IMR-90 (cell line): ENCODE measurements around the gene C1QTNF5. TPM values are rescaled to one million over a fixed set of nuclear protein-coding genes. Genes with fewer than 3 reads are reported as not detected.

Experiments
- ATAC-seq: fragments of 200-7000 bp; cut with Tn5 transposase; 2 replicates; pipeline ENCODE4 v1.9.1; 2020; ENCODE audit warnings: low read depth, mild to moderate bottlenecking, moderate library complexity
- BruUV-seq: library from RNA; stranded (reverse); fragments of 400-500 nt; replicated peaks from 2 replicates; lab custom pipeline; 2021; lab: Mats Ljungman, UMichigan
- CTCF ChIA-PET: fragments of 300-600 bp; formaldehyde crosslinking; extraction: SDS; loops from one replicate; lab custom pipeline; 2021; ENCODE audit warnings: antibody characterized with exemption; lab: Yijun Ruan, JAX
- POLR2A ChIA-PET: fragments of 300-600 bp; sonication (Branson Sonifier 250); formaldehyde crosslinking; loops from one replicate; lab custom pipeline; 2022; ENCODE audit warnings: antibody characterized with exemption; ENCODE audit not compliant: unreplicated experiment; lab: Charles Lee
- DNase-seq: peaks from one replicate; pipeline ENCODE4 v3.0.0; 2013
- H2AFZ ChIP-seq: replicated peaks from 2 replicates; pipeline ENCODE3; 2013; ENCODE audit warnings: low read length, mild to moderate bottlenecking; ENCODE audit not compliant: poor library complexity
- H2AK5ac ChIP-seq: 2 replicates; pipeline ENCODE4 v1.6.1; 2013; ENCODE audit warnings: low read depth, low read length, inconsistent platforms
- H2AK9ac ChIP-seq: replicated peaks from 2 replicates; pipeline ENCODE3; 2013; ENCODE audit warnings: mild to moderate bottlenecking, low read depth, low read length, moderate library complexity; ENCODE audit not compliant: poor library complexity
- H2BK120ac ChIP-seq: 2 replicates; pipeline ENCODE4 v1.6.1; 2013; ENCODE audit warnings: low read depth, low read length, inconsistent platforms
- H2BK15ac ChIP-seq: 3 replicates; pipeline ENCODE4 v1.6.1; 2013; ENCODE audit warnings: low read depth, low read length, inconsistent platforms
- H2BK20ac ChIP-seq: 2 replicates; pipeline ENCODE4 v1.6.1; 2013; ENCODE audit warnings: low read depth, mild to moderate bottlenecking, inconsistent platforms, low read length, moderate library complexity
- H2BK5ac ChIP-seq: 2 replicates; pipeline ENCODE4 v1.6.1; 2013; ENCODE audit warnings: mild to moderate bottlenecking, low read depth, low read length, inconsistent platforms; ENCODE audit not compliant: poor library complexity, severe bottlenecking
- H3K14ac ChIP-seq: replicated peaks from 2 replicates; pipeline ENCODE4 v1.6.1; 2013; ENCODE audit warnings: low read depth, low read length, inconsistent platforms
- H3K18ac ChIP-seq: 2 replicates; pipeline ENCODE4 v1.6.1; 2013; ENCODE audit warnings: low read depth, low read length, control low read depth
- H3K23ac ChIP-seq: 2 replicates; pipeline ENCODE4 v1.6.1; 2013; ENCODE audit warnings: low read depth, low read length, inconsistent platforms
- H3K27ac ChIP-seq: 2 replicates; pipeline ENCODE4 v1.5.1; 2013; ENCODE audit warnings: mild to moderate bottlenecking, control low read depth, low read length; ENCODE audit not compliant: insufficient read depth
- H3K27me3 ChIP-seq: 2 replicates; pipeline ENCODE4 v1.6.1; 2013; ENCODE audit warnings: low read length; ENCODE audit not compliant: control insufficient read depth, insufficient read depth
- H3K36me3 ChIP-seq: 2 replicates; pipeline ENCODE4 v1.6.1; 2013; ENCODE audit warnings: low read length, mixed read lengths; ENCODE audit not compliant: control insufficient read depth, insufficient read depth
- H3K4ac ChIP-seq: 2 replicates; pipeline ENCODE4 v1.6.1; 2013; ENCODE audit warnings: low read depth, low read length, inconsistent platforms
- H3K4me1 ChIP-seq: 2 replicates; pipeline ENCODE4 v1.6.1; 2013; ENCODE audit warnings: low read length, mixed read lengths; ENCODE audit not compliant: control insufficient read depth, insufficient read depth
- H3K4me2 ChIP-seq: 2 replicates; pipeline ENCODE4 v1.6.1; 2013; ENCODE audit warnings: low read depth, mild to moderate bottlenecking, control low read depth, low read length, moderate library complexity
- H3K4me3 ChIP-seq: 2 replicates; pipeline ENCODE4 v1.5.1; 2013; ENCODE audit warnings: low read depth, mild to moderate bottlenecking, control low read depth, low read length, moderate library complexity; ENCODE audit not compliant: insufficient read depth
- H3K56ac ChIP-seq: 2 replicates; pipeline ENCODE4 v1.6.1; 2013; ENCODE audit warnings: low read length, inconsistent platforms; ENCODE audit not compliant: insufficient read depth; ENCODE audit errors: extremely low read depth
- H3K79me1 ChIP-seq, 2 experiments: 2 replicates each; pipeline ENCODE4 v1.6.1; 2013; ENCODE audit warnings: low read length in 2 of 2, inconsistent platforms in 1 of 2, low read depth in 1 of 2
- H3K9ac ChIP-seq: 2 replicates; pipeline ENCODE4 v1.6.1; 2013; ENCODE audit warnings: low read depth, low read length, control low read depth
- H3K9me1 ChIP-seq: 2 replicates; pipeline ENCODE4 v1.6.1; 2013; ENCODE audit warnings: low read length, inconsistent platforms; ENCODE audit not compliant: insufficient read depth
- H3K9me3 ChIP-seq: 2 replicates; pipeline ENCODE4 v1.6.1; 2013; ENCODE audit warnings: low read length; ENCODE audit not compliant: control insufficient read depth, insufficient read depth
- H4K20me1 ChIP-seq: 2 replicates; pipeline ENCODE4 v1.6.1; 2013; ENCODE audit warnings: low read length, inconsistent platforms; ENCODE audit not compliant: insufficient read depth
- H4K5ac ChIP-seq: 2 replicates; pipeline ENCODE4 v1.6.1; 2013; ENCODE audit warnings: mild to moderate bottlenecking, low read depth, low read length, control low read depth
- H4K8ac ChIP-seq, 2 experiments: 2 replicates each; pipeline ENCODE4 v1.6.1; 2013; ENCODE audit warnings: low read depth in 2 of 2, low read length in 2 of 2, control low read depth in 1 of 2, inconsistent platforms in 1 of 2
- H4K91ac ChIP-seq: 2 replicates; pipeline ENCODE4 v1.6.1; 2013; ENCODE audit warnings: low read depth, low read length, inconsistent platforms; ENCODE audit not compliant: insufficient read depth
- BHLHE40 ChIP-seq: fragments of 150-350 bp; IDR thresholded peaks from 2 replicates; pipeline ENCODE4 v1.6.1; 2016; ENCODE audit warnings: mild to moderate bottlenecking, low read depth, low read length
- CEBPB ChIP-seq: IDR thresholded peaks from 2 replicates; pipeline ENCODE4 v1.6.1; 2012; ENCODE audit warnings: low read depth, low read length, improper control_type of control experiment
- CHD1 ChIP-seq: IDR thresholded peaks from 2 replicates; pipeline ENCODE4 v1.6.1; 2012; ENCODE audit warnings: low read depth, low read length, improper control_type of control experiment
- FOS ChIP-seq: fragments of 150-350 bp; IDR thresholded peaks from 2 replicates; pipeline ENCODE4 v1.6.1; 2016; ENCODE audit warnings: low read depth, low read length
- MAFK ChIP-seq: IDR thresholded peaks from 2 replicates; pipeline ENCODE4 v1.6.1; 2012; ENCODE audit warnings: low read depth, low read length, improper control_type of control experiment
- MAZ ChIP-seq: IDR thresholded peaks from 2 replicates; pipeline ENCODE4 v1.6.1; 2012; ENCODE audit warnings: low read depth, mild to moderate bottlenecking, low read length, improper control_type of control experiment, moderate library complexity, borderline replicate concordance
- MXI1 ChIP-seq: IDR thresholded peaks from 2 replicates; pipeline ENCODE4 v1.6.1; 2012; ENCODE audit warnings: low read depth, mild to moderate bottlenecking, low read length, moderate library complexity, borderline replicate concordance
- NFE2L2 ChIP-seq: fragments of 150-350 bp; IDR thresholded peaks from 2 replicates; pipeline ENCODE4 v1.6.1; 2016; ENCODE audit warnings: low read depth, mild to moderate bottlenecking, low read length
- POLR2A ChIP-seq: IDR thresholded peaks from 2 replicates; pipeline ENCODE4 v1.6.1; 2012; ENCODE audit warnings: mild to moderate bottlenecking, low read depth, low read length
- RAD21 ChIP-seq: IDR thresholded peaks from 2 replicates; pipeline ENCODE4 v1.6.1; 2012; ENCODE audit warnings: low read length, improper control_type of control experiment
- RCOR1 ChIP-seq: IDR thresholded peaks from 2 replicates; pipeline ENCODE4 v1.6.1; 2012; ENCODE audit warnings: mild to moderate bottlenecking, low read length, improper control_type of control experiment; ENCODE audit not compliant: insufficient replicate concordance
- RFX5 ChIP-seq: IDR thresholded peaks from 2 replicates; pipeline ENCODE4 v1.8.0; 2012; ENCODE audit warnings: low read depth, mild to moderate bottlenecking, low read length, moderate library complexity
- SMC3 ChIP-seq: fragments of 150-350 bp; IDR thresholded peaks from 2 replicates; pipeline ENCODE4 v1.6.1; 2016; ENCODE audit warnings: low read depth, mild to moderate bottlenecking, antibody characterized with exemption, low read length, moderate library complexity
- WGBS, 2 experiments: methylation state at CpG; one replicate each; pipeline versions ENCODE4 v1.1.5 to v1.1.7; 2013; ENCODE audit warnings: missing lambda C conversion rate in 2 of 2; ENCODE audit not compliant: insufficient read length in 1 of 2; ENCODE audit errors: extremely low coverage in 2 of 2; 5-methylcytosine and 5-hydroxymethylcytosine counted together
- dilution Hi-C: fragments of 300-500 bp; cut with HindIII; formaldehyde crosslinking; loops from one replicate; pipeline ENCODE4 v1.14.3; 2018; ENCODE audit warnings: low sequenced_read_pairs; ENCODE audit not compliant: unreplicated experiment
- in situ Hi-C: fragments of 300-500 bp; cut with MboI; formaldehyde crosslinking; loops from 3 replicates; pipeline ENCODE4 v1.14.3; 2019; ENCODE audit warnings: low sequenced_read_pairs, inconsistent platforms, mixed read lengths
- intact Hi-C: fragments of 100-400 bp; cut with micrococcal nuclease; formaldehyde crosslinking; loops from 2 replicates; pipeline ENCODE4 v1.10.0; 2022
- polyA plus RNA-seq, 3 experiments: library from polyadenylated mRNA; depleted of rRNA; stranded (reverse); fragments of >200 nt; gene quantifications; 2 replicates each; pipeline ENCODE4 v1.2.3, GENCODE V29; 2012; ENCODE audit warnings: low replicate concordance in 1 of 3
- total RNA-seq: library from RNA; depleted of rRNA; stranded (reverse); fragments of >200 nt; gene quantifications from 2 replicates; pipeline ENCODE4 v1.2.3, GENCODE V29; 2012
- TF ChIP-seq, protein P1 (sequence below): conservative IDR thresholded peaks from 2 replicates; pipeline ENCODE4 v1.5.1; 2012; ENCODE audit warnings: mild to moderate bottlenecking, low read depth, low read length, improper control_type of control experiment
- TF ChIP-seq, protein P2 (sequence below): fragments of 150-350 bp; IDR thresholded peaks from 2 replicates; pipeline ENCODE4 v1.6.1; 2016; ENCODE audit warnings: low read depth, mild to moderate bottlenecking, low read length, moderate library complexity, borderline replicate concordance
- TF ChIP-seq, protein P3 (sequence below): fragments of 150-350 bp; IDR thresholded peaks from 2 replicates; pipeline ENCODE4 v1.6.1; 2017; ENCODE audit warnings: mild to moderate bottlenecking, antibody characterized with exemption, low read length, low read depth

Gene C1QTNF5
- total and polyA plus RNA-seq, 2 of the 4 experiments (the other 2 are of a cell fraction): 2.0 to 5.4 TPM

DNA sequence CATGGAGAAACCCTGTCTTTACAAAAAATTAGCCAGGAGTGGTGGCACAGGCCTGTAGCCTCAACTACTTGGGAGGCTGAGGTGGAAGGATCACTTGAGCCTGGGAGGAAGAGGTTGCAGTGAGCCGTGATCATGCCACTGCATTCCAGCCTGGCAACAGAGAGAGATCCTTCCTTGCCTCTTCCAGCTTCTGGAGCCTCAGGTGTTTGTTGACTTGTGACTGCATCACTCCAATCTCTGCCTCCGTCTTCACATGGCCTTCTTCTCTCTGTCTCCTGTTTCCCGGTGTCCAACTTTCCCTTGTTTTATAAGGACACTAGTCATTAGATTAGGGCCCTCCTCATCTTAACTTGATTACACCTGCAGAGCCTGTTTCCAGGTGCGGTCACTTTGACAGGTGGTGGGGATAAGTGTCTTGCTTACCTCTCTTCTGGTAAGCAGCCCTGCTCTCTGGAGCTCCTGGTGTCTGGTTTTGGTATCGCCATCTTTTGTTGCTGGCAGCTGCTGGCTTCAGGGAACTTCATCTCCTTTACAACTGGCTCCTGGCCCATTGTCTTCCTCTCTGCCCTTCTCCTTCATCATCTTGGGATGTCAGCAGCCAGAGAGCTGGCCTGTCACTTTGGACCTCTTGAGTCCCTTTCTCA is 49.0 kb upstream of the C1QTNF5 start:
- 80% methylated on average over 1 of the region's 5 CpGs; no CpG with 5 or more reads in 1 of the 2 experiments for WGBS, 2 experiments
- peaks cover 30% of the 10 kb centered on the region for H3K27me3 ChIP-seq
- DNase-seq (no peak), ATAC-seq (no peak)
- no peaks in the 10 kb centered on the region for H3K79me1 ChIP-seq
- H4K91ac ChIP-seq: no peak overlapping the region
- H3K36me3 ChIP-seq: no peaks in the 10 kb centered on the region
- peak overlapping the region; percentile 13 for H2AK9ac ChIP-seq
- no peak overlapping the region for H2AK5ac ChIP-seq
- H4K20me1 ChIP-seq: no peaks in the 10 kb centered on the region
- no peak overlapping the region for H3K14ac ChIP-seq
- no peak overlapping the region for H3K4ac ChIP-seq
- no peaks in the 10 kb centered on the region for H3K9me1 ChIP-seq
- H3K56ac ChIP-seq: no peak overlapping the region
- TF ChIP-seq RFX5 (no peak), RCOR1 (no peak), FOS (no peak), CHD1 (no peak), BHLHE40 (no peak), RAD21 (0 out of 2 replicates have a peak, but pooled peaks have one; percentile 13), SMC3 (0 out of 2 replicates have a peak, but pooled peaks have one; percentile 5), MXI1 (no peak), NFE2L2 (no peak), MAFK (no peak), MAZ (no peak), POLR2A (no peak), CEBPB (no peak)
- TF ChIP-seq, protein P1, sequence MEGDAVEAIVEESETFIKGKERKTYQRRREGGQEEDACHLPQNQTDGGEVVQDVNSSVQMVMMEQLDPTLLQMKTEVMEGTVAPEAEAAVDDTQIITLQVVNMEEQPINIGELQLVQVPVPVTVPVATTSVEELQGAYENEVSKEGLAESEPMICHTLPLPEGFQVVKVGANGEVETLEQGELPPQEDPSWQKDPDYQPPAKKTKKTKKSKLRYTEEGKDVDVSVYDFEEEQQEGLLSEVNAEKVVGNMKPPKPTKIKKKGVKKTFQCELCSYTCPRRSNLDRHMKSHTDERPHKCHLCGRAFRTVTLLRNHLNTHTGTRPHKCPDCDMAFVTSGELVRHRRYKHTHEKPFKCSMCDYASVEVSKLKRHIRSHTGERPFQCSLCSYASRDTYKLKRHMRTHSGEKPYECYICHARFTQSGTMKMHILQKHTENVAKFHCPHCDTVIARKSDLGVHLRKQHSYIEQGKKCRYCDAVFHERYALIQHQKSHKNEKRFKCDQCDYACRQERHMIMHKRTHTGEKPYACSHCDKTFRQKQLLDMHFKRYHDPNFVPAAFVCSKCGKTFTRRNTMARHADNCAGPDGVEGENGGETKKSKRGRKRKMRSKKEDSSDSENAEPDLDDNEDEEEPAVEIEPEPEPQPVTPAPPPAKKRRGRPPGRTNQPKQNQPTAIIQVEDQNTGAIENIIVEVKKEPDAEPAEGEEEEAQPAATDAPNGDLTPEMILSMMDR: peak; percentile 27; the same call in 1 of the 2 replicates
- TF ChIP-seq, protein P2, sequence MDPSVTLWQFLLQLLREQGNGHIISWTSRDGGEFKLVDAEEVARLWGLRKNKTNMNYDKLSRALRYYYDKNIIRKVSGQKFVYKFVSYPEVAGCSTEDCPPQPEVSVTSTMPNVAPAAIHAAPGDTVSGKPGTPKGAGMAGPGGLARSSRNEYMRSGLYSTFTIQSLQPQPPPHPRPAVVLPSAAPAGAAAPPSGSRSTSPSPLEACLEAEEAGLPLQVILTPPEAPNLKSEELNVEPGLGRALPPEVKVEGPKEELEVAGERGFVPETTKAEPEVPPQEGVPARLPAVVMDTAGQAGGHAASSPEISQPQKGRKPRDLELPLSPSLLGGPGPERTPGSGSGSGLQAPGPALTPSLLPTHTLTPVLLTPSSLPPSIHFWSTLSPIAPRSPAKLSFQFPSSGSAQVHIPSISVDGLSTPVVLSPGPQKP: no peak
- TF ChIP-seq, protein P3, sequence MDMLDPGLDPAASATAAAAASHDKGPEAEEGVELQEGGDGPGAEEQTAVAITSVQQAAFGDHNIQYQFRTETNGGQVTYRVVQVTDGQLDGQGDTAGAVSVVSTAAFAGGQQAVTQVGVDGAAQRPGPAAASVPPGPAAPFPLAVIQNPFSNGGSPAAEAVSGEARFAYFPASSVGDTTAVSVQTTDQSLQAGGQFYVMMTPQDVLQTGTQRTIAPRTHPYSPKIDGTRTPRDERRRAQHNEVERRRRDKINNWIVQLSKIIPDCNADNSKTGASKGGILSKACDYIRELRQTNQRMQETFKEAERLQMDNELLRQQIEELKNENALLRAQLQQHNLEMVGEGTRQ: no peak
- BruUV-seq: no TSS peak
- intact Hi-C loops (no loop called here), dilution Hi-C loops (no loop called here), in situ Hi-C loops (no loop called here)
- no peak overlapping the region for H2BK5ac ChIP-seq
- no peak overlapping the region for H3K9ac ChIP-seq
- H2BK120ac ChIP-seq: no peak overlapping the region
- H2BK20ac ChIP-seq: no peak overlapping the region
- no peak overlapping the region for H3K4me2 ChIP-seq
- no peak overlapping the region for H3K27ac ChIP-seq
- H3K18ac ChIP-seq: no peak overlapping the region
- H3K4me1 ChIP-seq: no peaks in the 10 kb centered on the region
- no peaks in the 10 kb centered on the region for H3K9me3 ChIP-seq
- no peak overlapping the region for H4K5ac ChIP-seq
- ChIA-PET CTCF (interaction anchor here (0.6 to 1.2 kb wide), 3 partner anchors 8 to 85 kb away, joined by 3 read pairs; partner anchors contain the start of gene USP2), POLR2A (no interaction called here)
- H3K23ac ChIP-seq: no peak overlapping the region
- no peak overlapping the region for H2BK15ac ChIP-seq
- no peak overlapping the region for H3K4me3 ChIP-seq
- no peak overlapping the region for H4K8ac ChIP-seq
- H2AFZ ChIP-seq: no peak overlapping the region
